HG02798 (cell line): Measurements from ENCODE around the gene NEK11.
"Not testable (repeated sequence)": the region's sequence is repeated elsewhere in the genome, so short reads cannot be mapped to it uniquely, and the experiment has no call there.

Experiments
- ATAC-seq: cut with Tn5 transposase; IDR thresholded peaks from one replicate; pipeline ENCODE4 v1.9.1; 2021; ENCODE audit warnings: mild to moderate bottlenecking; ENCODE audit not compliant: unreplicated experiment, poor library complexity

Gene NEK11

DNA sequence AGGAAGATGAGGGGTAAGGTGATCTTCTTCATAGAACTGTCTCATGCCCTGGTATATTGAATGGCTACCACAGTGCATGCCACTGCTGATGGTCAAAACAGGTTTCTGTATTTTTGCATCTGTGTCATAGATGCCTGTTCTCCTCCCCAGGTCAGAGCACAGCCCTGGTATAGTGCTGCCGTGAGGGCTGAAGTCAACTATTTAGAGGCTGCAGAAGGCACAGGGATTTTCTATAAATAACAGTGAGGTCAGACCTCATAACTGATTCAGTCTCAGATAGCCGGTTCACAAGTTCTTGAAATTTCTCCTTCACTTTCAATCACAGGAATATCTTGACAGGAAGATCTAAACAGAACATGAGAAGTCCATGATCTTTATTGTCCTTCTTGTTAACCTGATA, 255.7 kb downstream of the NEK11 start:
- ATAC-seq, result no peak

- no peak for ATAC-seq
Observed at GRCh38 chr3:131282967-131283366, 256.3 kb downstream of the NEK11 start.

- ATAC-seq, result no peak
Observed at GRCh38 chr3:131283862-131284261, 257.2 kb downstream of the NEK11 start.

DNA sequence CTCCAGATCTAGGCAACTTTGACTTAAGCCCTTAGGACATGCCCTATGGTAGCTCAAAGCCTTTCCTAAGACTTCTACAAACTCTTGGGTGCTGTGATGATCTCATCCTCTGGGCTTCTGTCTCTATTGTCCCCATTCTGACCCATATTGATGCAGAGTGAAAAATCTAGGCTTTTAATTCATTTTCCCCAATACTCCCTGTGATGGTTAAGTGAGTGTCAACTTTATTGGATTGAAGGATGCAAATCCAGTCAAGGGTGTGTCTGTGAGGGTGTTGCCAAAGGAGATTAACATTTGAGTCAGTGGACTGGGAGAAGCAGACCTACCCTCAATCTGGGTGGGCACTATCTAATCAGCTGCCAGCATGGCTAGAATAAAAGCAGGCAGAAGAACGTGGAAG, 257.6 kb downstream of the NEK11 start:
- no peak for ATAC-seq

DNA sequence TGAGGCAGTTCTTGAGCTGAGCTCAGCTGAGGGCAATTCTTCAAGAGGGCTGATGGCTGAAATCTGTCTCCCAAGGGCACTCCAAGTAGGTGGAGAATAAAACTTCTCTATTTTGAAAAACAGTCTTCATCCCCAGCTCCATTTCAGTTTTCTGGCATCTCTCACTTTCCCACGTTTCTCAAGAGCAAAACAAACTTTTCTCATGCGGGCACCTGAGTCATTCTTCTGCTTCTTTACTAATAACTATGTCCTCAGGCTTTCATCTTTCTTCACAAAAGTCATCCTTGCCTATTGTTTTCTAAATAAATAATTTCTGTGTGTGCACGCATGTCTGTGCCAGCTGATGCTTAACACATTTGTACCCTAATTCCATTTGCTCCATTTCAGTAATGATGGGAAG, 258.8 kb downstream of the NEK11 start:
- ATAC-seq, result no peak

- no peak for ATAC-seq
Observed at GRCh38 chr3:131299836-131300235, 273.2 kb downstream of the NEK11 start.

DNA sequence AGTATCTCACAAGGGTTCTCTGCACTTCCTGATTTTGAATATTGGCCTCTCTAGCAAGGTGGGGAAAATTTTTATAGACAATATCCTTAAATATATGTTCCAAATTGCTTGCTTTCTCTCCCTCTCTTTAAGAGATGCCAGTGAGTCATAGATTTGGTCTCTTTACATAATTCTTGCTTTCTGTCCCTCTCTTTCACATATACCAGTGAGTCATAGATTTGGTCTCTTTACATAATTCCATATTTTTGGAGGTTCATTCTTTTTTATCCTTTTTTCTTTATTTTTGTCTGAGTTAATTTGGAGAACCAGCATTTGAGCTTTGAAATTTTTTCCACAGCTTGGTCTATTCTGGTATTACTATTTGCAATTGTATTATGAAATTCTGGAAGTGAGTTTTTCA, 277.2 kb downstream of the NEK11 start:
- no peak for ATAC-seq

DNA sequence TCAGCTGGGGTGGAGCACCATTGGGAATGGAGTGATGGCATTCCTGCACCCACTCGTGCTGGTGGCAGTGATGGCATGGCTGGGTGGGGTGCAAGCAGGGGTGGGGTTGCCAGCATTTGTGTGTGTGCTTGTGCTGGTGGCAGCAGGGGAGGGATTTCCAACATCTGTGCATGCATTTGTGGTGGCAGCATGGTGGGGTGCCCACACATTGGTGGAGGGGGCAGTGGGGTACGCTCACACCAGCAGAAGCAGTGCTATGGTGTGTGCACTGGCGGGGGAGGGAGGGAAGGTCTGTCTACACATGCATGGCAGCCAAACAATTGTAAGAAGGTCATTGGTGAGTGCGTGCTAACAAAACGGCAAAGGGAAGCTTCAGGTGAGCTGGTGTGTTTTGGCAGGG, 278.2 kb downstream of the NEK11 start:
- ATAC-seq, result no peak

DNA sequence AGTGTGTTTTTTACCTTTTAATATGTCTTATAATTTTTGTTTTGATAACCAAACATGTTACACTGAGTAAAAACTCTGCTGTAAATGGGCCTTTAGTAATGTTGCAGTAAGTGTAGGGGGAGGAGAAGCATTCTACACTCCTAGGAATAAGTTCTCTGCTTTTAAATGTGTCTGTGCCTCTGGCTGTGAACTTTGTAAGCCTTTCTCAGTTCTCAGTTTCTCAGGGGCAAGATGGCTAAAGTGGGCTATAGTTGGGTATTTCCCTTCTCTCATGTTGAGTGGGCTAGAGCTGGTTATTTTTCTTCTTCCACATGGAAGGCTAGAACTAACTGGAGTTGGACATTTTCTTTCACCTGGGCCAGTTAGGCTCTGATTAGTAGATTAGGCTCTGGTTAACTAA, 279.6 kb downstream of the NEK11 start:
- ATAC-seq, result no peak

- ATAC-seq, result no peak
Observed at GRCh38 chr3:131314318-131314717, 287.6 kb downstream of the NEK11 start.

GRCh38 chr3:131315162-131315561, 288.5 kb downstream of the NEK11 start:
- ATAC-seq, result no peak

DNA sequence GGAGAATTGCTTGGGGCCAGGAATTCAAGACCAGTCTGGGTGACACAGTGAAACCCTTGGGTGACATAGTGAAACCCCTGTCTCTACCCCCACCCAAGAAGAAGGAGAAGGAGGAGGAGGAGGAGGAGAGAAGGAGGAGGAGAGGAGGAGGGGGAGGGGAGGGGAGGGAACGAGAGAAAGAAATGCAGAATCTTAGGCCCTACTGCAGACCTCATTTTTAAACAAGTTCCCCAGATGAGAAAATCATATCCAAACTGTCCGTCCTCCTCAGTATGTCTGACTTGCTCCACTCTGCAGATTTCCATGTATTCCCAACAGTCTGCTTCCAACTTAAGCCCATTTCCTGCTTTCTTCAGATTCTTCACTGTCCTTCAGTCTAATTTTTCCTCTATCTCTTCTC, 291.0 kb downstream of the NEK11 start:
- no peak for ATAC-seq

DNA sequence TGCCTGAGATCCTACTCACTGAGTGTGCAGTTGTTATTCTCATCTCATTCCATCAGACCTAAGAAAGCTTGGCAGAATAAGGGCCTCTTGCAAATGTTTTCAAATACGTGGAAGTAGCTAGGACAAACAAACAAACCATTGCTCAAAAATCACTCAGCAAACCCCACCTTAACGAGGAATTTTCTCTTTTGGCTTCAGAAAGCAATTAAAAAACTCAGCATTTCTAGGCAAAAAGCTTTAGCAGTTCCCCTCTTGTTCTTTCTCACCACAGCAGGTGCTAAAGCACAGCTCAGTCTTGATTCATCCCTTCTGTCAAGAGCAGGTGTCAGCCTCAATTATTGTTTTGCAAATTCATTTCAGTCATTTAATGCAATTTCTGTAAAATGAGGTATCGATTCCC, 296.3 kb downstream of the NEK11 start:
- ATAC-seq, result no peak

DNA sequence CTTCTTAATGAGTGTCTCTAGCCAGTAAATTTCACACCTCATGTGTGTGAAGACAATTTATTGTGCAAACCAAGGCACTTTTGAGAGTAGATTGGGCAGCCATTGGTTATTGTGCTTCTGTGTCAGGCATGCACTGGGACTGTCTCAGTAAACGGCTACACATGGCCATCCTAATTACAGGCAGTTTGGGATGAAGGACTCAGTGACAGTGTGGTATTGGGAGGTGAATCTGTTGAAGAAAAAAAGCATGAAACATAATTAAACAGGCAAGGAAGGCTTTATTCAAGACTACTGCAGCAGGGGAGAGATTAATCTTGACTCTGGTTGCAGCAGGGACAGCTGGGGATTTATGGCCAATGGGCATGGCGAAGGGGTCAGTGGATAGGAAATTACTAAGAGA, 297.1 kb downstream of the NEK11 start:
- no peak for ATAC-seq

DNA sequence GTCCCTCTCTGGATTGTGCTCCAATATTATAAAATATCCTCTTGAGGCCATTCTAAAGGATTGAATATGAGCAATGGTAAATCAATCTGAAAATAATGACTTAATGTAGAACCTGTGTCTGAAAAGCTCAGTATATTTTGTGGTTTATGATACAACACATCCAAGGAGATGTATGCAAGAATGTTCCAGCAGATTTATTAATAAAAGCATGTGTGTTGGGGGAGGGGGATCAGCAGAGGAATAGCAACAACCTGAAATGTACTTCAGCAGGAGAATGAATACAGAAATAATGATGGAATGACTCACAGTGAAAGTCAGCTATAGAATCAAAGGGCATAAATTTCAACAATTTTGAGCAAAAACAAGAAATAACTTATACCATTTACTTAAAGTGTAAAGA, 298.2 kb downstream of the NEK11 start:
- no peak for ATAC-seq

DNA sequence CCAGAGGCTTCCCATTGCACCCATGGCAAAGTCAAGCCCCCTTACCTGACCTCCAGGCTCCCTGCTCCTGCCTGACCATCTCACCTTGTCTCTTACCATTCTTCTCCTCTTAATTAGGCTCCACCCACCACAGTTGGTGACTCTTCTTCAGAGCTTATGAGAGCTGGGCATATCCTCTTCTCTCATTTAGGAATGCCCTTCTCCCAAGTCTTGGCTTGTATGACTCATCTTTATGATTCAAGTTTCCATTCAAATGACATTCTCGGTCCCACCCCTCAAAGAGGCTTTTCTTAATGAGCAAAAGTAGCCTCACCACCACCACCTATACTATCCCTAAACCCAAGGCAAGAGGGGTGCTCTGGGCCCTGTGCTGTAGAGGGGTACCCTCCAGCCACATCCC, 299.6 kb downstream of the NEK11 start:
- ATAC-seq, result no peak

GRCh38 chr3:131328721-131329120, 302.0 kb downstream of the NEK11 start:
- no peak for ATAC-seq

- peak; percentile 60 for ATAC-seq
Observed at GRCh38 chr3:131329774-131330173, 303.1 kb downstream of the NEK11 start.

DNA sequence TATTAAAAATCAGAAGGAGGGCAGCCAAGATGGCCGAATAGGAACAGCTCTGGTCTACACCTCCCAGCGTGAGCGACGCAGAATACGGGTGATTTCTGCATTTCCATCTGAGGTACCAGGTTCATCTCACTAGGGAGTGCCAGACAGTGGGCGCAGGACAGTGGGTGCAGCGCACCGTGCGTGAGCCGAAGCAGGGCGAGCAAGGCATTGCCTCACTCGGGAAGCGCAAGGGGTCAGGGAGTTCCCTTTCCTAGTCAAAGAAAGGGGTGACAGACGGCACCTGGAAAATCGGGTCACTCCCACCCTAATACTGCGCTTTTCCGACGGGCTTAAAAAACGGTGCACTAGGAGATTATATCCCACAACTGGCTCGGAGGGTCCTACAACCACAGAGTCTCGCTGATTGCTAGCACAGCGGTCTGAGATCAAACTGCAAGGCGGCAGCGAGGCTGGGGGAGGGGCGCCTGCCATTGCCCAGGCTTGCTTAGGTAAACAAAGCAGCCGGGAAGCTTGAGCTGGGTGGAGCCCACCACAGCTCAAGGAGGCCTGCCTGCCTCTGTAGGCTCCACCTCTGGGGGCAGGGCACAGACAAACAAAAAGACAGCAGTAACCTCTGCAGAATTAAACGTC, 304.9 kb downstream of the NEK11 start:
- ATAC-seq, result not testable (repeated sequence)

DNA sequence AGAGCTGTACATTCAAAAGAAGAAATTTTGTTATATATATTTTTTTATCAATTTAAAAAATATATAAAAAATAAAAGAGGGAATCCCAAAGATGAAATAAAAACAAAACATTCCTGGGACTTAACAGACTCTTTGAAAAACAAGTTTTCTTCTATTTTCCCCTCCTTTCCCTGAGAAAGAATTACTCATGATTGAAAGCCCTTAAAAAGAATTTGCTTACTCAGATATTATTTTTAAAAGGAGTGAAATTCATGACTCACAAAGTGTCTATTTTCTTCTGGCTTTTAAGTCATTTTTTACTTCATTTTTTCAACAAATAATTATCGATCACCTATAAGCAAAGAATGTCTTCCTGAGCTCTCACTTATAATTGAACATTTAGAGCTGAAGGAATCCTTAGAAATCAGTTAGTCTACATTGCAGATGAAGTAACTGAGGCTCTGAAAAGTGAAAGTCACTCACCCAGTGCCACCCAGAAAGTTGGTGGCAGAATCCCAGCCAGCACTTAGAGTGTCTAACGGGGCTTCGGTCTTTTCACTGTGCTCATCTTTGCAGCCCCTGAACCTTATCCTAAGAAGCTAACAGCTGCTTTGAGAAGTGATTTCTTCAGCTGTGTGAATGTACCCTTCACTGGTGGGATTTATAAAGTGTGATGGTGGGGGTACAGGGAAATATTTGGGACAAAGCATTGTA, 312.4 kb downstream of the NEK11 start:
- ATAC-seq, result no peak

DNA sequence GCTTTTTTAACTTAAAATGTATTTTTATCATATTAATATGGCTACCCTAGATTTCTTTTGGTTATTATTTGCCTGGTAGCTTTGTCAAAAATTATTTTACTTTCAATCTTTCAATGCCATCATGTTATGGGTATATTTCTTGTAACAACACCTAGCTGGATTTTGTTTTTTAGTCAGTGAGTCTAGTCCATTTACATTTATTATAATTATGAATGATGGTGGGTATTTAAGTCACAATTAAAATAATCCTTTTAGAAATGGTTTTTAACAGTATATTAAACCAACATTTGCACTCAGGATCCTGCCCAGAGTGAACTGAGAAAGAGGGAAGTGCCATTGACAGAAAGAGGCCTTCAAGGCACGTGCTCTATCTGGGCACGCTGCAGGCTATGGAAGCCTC, 315.1 kb downstream of the NEK11 start:
- no peak for ATAC-seq

DNA sequence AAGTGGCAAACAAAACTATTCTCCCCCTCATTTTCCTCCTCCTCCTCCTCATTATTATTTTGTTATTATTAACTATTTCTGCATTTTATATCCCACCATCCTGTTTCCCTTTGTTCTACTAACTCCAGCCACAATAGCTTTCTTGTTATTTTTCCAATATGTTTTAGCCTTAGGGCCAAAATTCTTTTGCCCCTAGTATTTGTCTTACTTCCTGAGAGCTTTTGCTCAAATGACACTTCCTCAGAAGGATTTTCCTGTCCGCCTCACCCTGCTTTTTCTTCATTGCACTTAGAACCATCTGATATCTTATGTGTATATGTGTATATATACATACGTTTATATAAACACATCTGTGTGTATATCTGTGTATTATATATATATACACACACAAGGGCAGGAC, 322.2 kb downstream of the NEK11 start:
- ATAC-seq, result no peak
